GM18508 (cell line): ENCODE results near the gene ZFAND3.

Experiments used
- ATAC-seq: cut with Tn5 transposase; IDR thresholded peaks from one replicate; pipeline ENCODE4 v1.9.1; 2021; ENCODE audit warnings: moderate number of reproducible peaks; ENCODE audit not compliant: insufficient read depth, unreplicated experiment

Gene ZFAND3

DNA sequence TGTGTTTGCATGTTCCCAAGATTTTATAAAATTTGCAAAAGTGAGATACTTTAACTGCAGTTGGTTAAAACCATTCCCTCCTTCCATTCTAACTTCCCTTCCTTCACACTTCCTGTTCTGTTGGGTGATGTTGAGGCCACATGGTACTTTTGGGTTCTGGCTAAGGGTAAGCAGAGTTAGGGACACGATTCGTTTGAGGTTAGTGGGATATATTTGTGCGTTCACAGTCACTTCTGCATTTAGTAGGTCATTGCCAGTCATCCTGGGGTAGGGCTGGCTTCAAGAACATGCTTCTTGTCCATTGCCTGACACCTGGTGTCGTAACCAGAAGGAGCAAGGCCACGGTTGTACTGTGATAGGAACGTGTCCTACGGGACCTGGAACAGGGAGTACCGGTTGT lies 340.1 kb downstream of the ZFAND3 start:
- ATAC-seq: no peak

GRCh38 chr6:38160831-38161230 lies 341.3 kb downstream of the ZFAND3 start:
- no peak for ATAC-seq

DNA sequence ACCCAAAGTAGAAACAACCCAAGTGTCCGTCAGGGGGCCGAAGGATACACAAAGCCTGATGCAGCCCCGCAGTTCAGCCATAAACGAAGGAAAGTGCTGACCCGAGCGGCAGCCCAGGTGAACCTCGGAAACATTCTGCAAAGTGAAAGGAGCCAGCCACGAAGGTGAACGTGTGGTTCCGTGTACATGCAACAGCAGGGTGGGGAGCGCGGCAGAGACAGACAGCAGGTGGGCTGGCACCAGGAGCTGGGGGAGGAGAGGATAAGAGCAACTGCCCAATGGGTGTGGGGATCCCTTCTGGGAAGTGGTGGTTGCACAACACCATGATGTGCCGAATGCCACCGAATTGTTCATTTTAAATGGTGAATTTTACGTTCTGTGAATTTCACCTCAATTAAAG lies 341.8 kb downstream of the ZFAND3 start:
- ATAC-seq: no peak

GRCh38 chr6:38161754-38162492 lies 342.4 kb downstream of the ZFAND3 start:
- ATAC-seq: no peak

DNA sequence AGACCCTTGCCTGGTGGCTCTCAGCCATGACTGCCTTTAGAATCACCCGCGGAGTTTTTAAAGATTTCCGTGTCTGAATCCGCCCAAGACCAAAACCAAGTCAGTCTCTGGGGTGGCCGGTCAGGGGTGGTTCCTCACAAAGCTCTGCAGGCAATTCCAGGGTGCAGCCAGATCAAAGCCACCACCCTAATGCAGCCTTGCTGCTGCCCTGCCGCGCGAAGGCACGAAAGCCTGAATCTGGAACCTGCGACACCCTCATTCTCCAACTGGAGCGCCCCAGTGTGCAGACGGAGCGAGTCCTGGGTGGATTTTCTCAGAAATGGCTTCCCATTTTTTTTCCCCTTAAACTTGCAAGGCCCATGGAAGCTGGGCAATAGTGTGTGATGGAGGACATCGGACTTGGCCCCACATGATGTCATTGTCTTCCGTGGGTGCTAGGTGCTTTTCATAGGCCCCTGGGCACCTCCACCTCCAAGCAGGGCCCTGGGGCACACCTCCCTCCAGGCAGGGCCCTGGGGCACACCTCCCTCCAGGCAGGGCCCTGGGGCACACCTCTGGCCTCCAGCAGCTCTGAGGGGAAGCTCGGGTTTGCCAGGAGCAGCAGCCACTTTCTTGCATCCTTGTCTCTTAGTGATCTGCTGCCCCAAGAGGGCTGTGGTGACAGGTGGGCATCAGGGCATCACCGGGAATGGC lies 343.1 kb downstream of the ZFAND3 start:
- no peak for ATAC-seq

- no peak for ATAC-seq
These were observed 343.9 kb downstream of the ZFAND3 start for GRCh38 chr6:38163186-38164130.

DNA sequence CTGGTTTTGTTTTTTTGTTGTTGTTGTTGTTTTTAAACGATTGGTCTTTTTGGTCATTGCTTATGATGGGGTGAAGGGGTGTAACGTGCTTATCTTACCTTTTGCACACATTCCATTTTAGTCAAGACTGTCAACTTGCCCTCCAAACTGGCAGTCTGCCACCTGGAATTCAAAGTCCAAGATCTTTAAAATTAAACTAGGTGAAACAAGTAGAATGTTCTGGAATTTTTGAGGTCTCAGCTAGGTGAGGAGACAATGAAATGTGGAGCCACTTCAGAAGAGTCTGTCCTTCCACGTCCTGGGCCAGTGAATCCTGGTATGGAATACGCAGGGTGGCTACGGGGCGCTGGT lies 344.6 kb downstream of the ZFAND3 start:
- ATAC-seq: no peak

DNA sequence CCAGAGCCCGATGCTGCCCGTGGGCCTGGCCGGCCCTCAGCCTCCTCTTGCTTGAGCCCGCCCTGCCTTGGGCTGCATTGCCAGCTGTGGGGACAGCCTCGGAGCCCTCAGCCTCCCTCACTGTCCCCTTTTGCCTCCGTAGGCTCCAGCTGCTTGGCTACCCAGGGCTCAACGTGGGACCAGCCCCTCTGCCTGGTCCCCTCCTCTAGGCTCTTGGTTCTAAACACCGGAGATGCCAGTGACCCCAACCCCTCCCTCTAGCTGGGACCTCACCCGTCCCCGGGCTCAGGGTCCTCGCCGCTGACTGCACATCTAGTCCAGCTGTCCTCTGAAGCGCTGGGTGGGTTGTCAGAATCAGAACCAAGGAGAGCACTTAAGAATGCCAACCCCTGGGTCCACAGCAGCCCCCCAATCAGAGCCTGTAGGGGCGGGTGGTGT lies 345.2 kb downstream of the ZFAND3 start:
- no peak for ATAC-seq

DNA sequence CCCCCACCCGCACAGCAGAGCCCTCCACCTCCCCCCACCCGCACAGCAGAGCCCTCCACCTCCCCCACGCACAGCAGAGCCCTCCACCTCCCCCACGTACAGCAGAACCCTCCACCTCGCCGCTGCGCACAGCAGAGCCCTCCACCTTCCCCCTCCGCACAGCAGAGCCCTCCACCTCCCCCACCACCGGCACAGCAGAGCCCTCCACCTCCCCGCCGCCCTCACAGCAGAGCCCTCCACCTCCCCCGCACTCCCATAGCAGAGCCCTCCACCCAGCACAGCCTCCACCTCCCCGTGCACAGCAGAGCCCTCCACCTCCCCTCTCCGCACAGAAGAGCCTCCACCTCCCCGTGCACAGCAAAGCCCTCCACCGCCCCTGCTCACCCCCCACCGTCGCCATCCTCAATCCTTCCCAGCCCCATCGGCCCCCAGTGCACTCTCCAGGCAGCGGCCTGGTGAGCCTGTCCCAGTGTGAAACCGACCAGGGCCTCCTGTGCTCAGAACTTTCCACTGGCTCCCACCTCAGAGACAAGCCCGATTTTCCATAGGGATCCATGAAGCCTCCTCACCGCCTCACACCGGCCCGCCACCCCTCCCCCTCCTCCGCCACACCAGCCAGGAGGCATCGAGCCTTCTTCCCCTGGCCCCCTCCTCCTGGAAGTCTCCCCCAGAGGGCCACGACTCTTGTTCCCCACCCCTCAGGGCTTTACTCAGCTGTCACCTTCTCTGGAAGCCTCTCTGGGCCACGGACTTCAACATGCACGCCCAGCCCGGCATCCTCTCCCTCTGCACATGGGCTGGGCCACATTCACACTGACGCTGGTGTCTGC lies 347.1 kb downstream of the ZFAND3 start:
- ATAC-seq: no peak

- no peak for ATAC-seq
These were observed 348.1 kb downstream of the ZFAND3 start for GRCh38 chr6:38167598-38167997.

- no peak for ATAC-seq
These were observed 348.6 kb downstream of the ZFAND3 start for GRCh38 chr6:38168126-38168525.

GRCh38 chr6:38168699-38169098 lies 349.2 kb downstream of the ZFAND3 start:
- ATAC-seq: no peak

GRCh38 chr6:38169221-38169976 lies 349.9 kb downstream of the ZFAND3 start:
- no peak for ATAC-seq

DNA sequence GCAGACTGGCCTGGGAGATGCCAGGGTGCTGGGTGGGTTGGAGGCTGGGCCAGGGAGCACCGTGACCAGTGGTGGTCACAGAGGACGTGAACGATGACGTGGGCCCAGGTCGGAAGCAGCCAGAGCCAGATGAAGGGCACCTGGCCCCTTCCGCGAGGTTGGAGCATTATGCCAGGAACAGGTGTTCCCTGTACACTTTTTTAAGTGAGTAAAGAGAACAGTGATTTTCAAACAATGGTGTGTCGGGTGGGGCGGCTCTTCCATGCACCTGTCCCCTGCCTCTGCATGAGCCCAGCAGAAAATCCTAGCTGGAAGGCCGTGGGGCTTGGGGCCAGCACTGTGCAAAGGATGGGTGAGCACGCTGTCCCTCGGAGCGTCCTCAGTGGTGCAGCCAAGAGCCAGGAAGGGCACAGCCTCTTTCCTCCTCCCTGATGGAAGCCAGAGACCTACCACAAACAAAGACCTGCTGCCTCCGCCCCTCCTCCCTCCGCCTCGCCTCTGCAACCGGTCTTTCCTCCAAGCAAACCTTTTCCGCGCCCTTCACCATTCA lies 350.5 kb downstream of the ZFAND3 start:
- ATAC-seq: no peak

- ATAC-seq: no peak
These were observed 351.3 kb downstream of the ZFAND3 start for GRCh38 chr6:38170666-38171355.

GRCh38 chr6:38171997-38172738 lies 352.6 kb downstream of the ZFAND3 start:
- ATAC-seq: no peak

DNA sequence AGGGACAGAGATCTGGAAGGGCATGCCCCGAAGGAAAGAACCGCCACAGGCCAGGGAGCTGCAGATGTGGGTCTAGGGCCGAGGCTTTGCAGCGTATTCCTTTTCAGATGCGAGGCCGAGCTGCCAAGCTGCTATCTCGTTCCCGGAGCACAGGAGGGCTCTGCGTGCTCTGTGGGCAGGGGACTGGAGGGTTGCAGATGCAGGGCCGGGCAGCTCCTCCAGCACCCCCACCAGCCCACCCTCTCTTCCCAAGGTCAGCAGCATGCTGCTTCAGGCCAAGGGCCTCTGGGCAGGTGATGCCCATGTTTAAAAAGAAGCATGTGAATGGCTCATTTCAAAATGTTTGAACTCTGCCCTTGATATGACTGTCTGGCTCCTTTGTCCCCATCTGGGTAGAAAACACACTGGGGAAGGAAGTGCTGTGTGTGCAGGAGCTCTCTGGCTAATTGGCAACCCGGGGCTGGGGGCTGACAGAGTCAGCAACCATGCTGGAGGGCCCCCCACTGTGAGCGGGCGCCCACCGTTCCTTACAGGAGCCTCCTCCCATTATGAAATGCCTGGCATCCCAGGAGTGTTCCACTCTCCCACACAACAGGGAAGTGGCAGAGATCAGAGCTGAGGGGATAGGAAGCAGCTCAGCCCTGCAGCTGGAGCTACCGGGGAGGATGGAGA lies 353.3 kb downstream of the ZFAND3 start:
- no peak for ATAC-seq
